HepG2 (cell line): ENCODE measurements around the gene ADGRF4. TPM values are rescaled to one million over a fixed set of nuclear protein-coding genes. Genes with fewer than 3 reads are reported as not detected.

Experiments
- ATAC-seq: fragments of 200-7000 bp; cut with Tn5 transposase; 3 replicates; pipeline ENCODE4 v1.9.1; 2020; ENCODE audit warnings: mild to moderate bottlenecking, moderate library complexity
- BruUV-seq: library from RNA; stranded (reverse); fragments of 400-500 nt; replicated peaks from 2 replicates; lab custom pipeline; 2021; lab: Mats Ljungman, UMichigan
- CTCF ChIA-PET: fragments of 300-600 bp; formaldehyde crosslinking; extraction: SDS; loops from one replicate; lab custom pipeline; 2021; ENCODE audit warnings: low total read pairs, inconsistent platforms, low intra/inter-chr PET ratio; lab: Yijun Ruan, JAX
- POLR2A ChIA-PET: fragments of 350-600 bp; sonication (Branson Sonifier 250); formaldehyde crosslinking; loops from one replicate; lab custom pipeline; 2020; ENCODE audit warnings: antibody characterized with exemption, inconsistent platforms; lab: Yijun Ruan, JAX
- DNase-seq: peaks from one replicate; pipeline ENCODE4 v3.0.0-alpha.2; 2015; ENCODE audit warnings: low spot score
- FAIRE-seq: peaks from 3 replicates; lab custom pipeline; 2011; peaks lifted over from hg19 to GRCh38; lab: Jason Lieb, UNC
- H2AFZ ChIP-seq: one replicate; pipeline ENCODE4 v1.6.1; 2011; ENCODE audit warnings: low read length, inconsistent platforms
- H3K27ac ChIP-seq: fragments of 300-600 bp; 3 replicates; pipeline ENCODE4 v1.8.0; 2011; ENCODE audit warnings: mixed run types, mild to moderate bottlenecking, mixed read lengths, low read length, inconsistent platforms; ENCODE audit not compliant: insufficient read depth; ENCODE audit errors: extremely low read length
- H3K27me3 ChIP-seq, 2 experiments: fragments of 200-600 bp in 1 of 2; 2 replicates in 1 of 2; 3 replicates in 1 of 2; pipeline versions ENCODE4 v1.6.0 to v1.8.0; 2011; ENCODE audit warnings: low read length in 2 of 2, mild to moderate bottlenecking in 2 of 2, moderate library complexity in 2 of 2, inconsistent platforms in 1 of 2; ENCODE audit not compliant: insufficient read depth in 2 of 2, control insufficient read depth in 1 of 2
- H3K36me3 ChIP-seq, 2 experiments: fragments of 200-600 bp in 1 of 2; replicated peaks in 1 of 2; 2 replicates in 1 of 2; 3 replicates in 1 of 2; pipeline versions ENCODE4 v1.5.1 to v1.8.0; 2011; ENCODE audit warnings: low read length in 2 of 2, inconsistent platforms in 1 of 2; ENCODE audit not compliant: insufficient read depth in 2 of 2, control insufficient read depth in 1 of 2
- H3K4me1 ChIP-seq: 2 replicates; pipeline ENCODE4 v1.5.1; 2012; ENCODE audit warnings: low read length, inconsistent platforms; ENCODE audit not compliant: insufficient read depth
- H3K4me2 ChIP-seq: 2 replicates; pipeline ENCODE4 v1.6.0; 2011; ENCODE audit warnings: low read depth, low read length, inconsistent platforms
- H3K4me3 ChIP-seq, 3 experiments: fragments of 200-600 bp in 1 of 3; sonication (generic), shearing (Covaris generic) in 1 of 3; replicated peaks in 1 of 3; 2 replicates each; pipeline ENCODE4 v1.5.1; 2011 to 2016; ENCODE audit warnings: low read length in 3 of 3, inconsistent platforms in 2 of 3, low read depth in 2 of 3, mild to moderate bottlenecking in 2 of 3, control low read depth in 1 of 3, mixed read lengths in 1 of 3; ENCODE audit not compliant: insufficient read depth in 1 of 3
- H3K79me2 ChIP-seq: one replicate; pipeline ENCODE4 v1.6.1; 2011; ENCODE audit warnings: low read length, inconsistent platforms; ENCODE audit not compliant: insufficient read depth
- H3K9ac ChIP-seq: 2 replicates; pipeline ENCODE4 v1.6.0; 2011; ENCODE audit warnings: mild to moderate bottlenecking, low read depth, low read length, inconsistent platforms; ENCODE audit not compliant: insufficient read depth
- H3K9me3 ChIP-seq: 2 replicates; pipeline ENCODE4 v1.5.1; 2012; ENCODE audit warnings: mild to moderate bottlenecking, low read length
- H4K20me1 ChIP-seq: 2 replicates; pipeline ENCODE4 v1.6.0; 2011; ENCODE audit warnings: inconsistent platforms, mild to moderate bottlenecking, low read length, moderate library complexity; ENCODE audit not compliant: insufficient read depth
- FOSL2 ChIP-seq: sonication (generic); formaldehyde crosslinking; IDR thresholded peaks from 2 replicates; pipeline ENCODE4 v1.4.0; 2020; ENCODE audit warnings: missing genetic modification reagents
- IRX3 ChIP-seq: sonication (generic); formaldehyde crosslinking; IDR thresholded peaks from 2 replicates; pipeline ENCODE4 v1.8.1; 2023; ENCODE audit warnings: mild to moderate bottlenecking, low read depth, missing genetic modification reagents, borderline replicate concordance
- LCORL ChIP-seq, 2 experiments: fragments of 450-650 bp in 1 of 2; sonication (generic) in 1 of 2; formaldehyde crosslinking in 1 of 2; IDR thresholded peaks; 2 replicates each; pipeline versions ENCODE4 v1.5.0 to v1.6.1; 2017 to 2020; ENCODE audit warnings: antibody characterized with exemption in 1 of 2, missing genetic modification reagents in 1 of 2
- MED13 ChIP-seq: sonication (generic); formaldehyde crosslinking; IDR thresholded peaks from 2 replicates; pipeline ENCODE4 v1.5.0; 2020; ENCODE audit warnings: missing genetic modification reagents
- PHF5A ChIP-seq: IDR thresholded peaks from one replicate; pipeline ENCODE4 v1.6.1; 2018; ENCODE audit warnings: low read depth, missing genetic modification reagents; ENCODE audit not compliant: unreplicated experiment
- RARG ChIP-seq: sonication (generic); formaldehyde crosslinking; IDR thresholded peaks from 2 replicates; pipeline ENCODE4 v1.4.0; 2020; ENCODE audit warnings: low read depth, mild to moderate bottlenecking, missing genetic modification reagents
- SNAPC4 ChIP-seq: sonication (generic); formaldehyde crosslinking; IDR thresholded peaks from 2 replicates; pipeline ENCODE4 v1.4.0; 2020; ENCODE audit warnings: mild to moderate bottlenecking, missing genetic modification reagents
- STAG1 ChIP-seq: sonication (generic); formaldehyde crosslinking; IDR thresholded peaks from 2 replicates; pipeline ENCODE4 v1.4.0; 2020; ENCODE audit warnings: missing genetic modification reagents
- WIZ ChIP-seq: sonication (generic); formaldehyde crosslinking; IDR thresholded peaks from 2 replicates; pipeline ENCODE4 v1.5.1; 2020; ENCODE audit warnings: mild to moderate bottlenecking, missing genetic modification reagents
- ZKSCAN5 ChIP-seq: sonication (generic); formaldehyde crosslinking; IDR thresholded peaks from 2 replicates; pipeline ENCODE4 v1.5.1; 2020; ENCODE audit warnings: mild to moderate bottlenecking, missing genetic modification reagents
- ZNF12 ChIP-seq: sonication (generic); formaldehyde crosslinking; IDR thresholded peaks from 2 replicates; pipeline ENCODE4 v1.5.0; 2020; ENCODE audit warnings: missing genetic modification reagents
- ZNF670 ChIP-seq: sonication (generic); formaldehyde crosslinking; IDR thresholded peaks from 2 replicates; pipeline ENCODE4 v1.8.0; 2022; ENCODE audit warnings: mild to moderate bottlenecking, missing genetic modification reagents, borderline replicate concordance
- WGBS: methylation state at CpG from one replicate; pipeline ENCODE4 v1.1.6; 2017; ENCODE audit warnings: low lambda C conversion rate; 5-methylcytosine and 5-hydroxymethylcytosine counted together
- in situ Hi-C: cut with HindIII; loops from 2 replicates; pipeline ENCODE4 v1.10.0; 2017; ENCODE audit warnings: low pct_unique_long_range_greater_than_20kb; ENCODE audit not compliant: extremely low pct_ligation_motif_present
- intact Hi-C: fragments of 100-400 bp; cut with micrococcal nuclease; formaldehyde crosslinking; loops from one replicate; pipeline ENCODE4 v1.10.0; 2022; ENCODE audit not compliant: unreplicated experiment
- polyA plus RNA-seq, 8 experiments: library from polyadenylated mRNA; depleted of rRNA in 3 of 8; stranded (reverse) in 7 of 8; unstranded in 1 of 8; fragments of >200 nt; fragmentation: Illumina TruSeq in 4 of 8; extraction: Trizol in 4 of 8; gene quantifications; 2 replicates each; pipeline versions ENCODE4 v1.2.1 to v1.2.3, GENCODE V29; 2011 to 2016; ENCODE audit warnings: low read depth in 4 of 8, missing spikeins in 1 of 8, mixed read lengths in 1 of 8; ENCODE audit not compliant: insufficient read depth in 1 of 8
- total RNA-seq, 5 experiments: library from RNA; depleted of rRNA; stranded (reverse); fragments of >200 nt; fragmentation: Illumina TruSeq; extraction: Trizol; gene quantifications; 2 replicates each; pipeline ENCODE4 v1.2.3, GENCODE V29; 2016; ENCODE audit warnings: low read depth in 1 of 5

ADGRF4 gene
- total and polyA plus RNA-seq, 2 of the 13 experiments (the other 11 are each of a cell fraction or from before 2014, with no cell fraction given): 0.01 TPM; not detected in 1

- TF ChIP-seq SNAPC4 (CRISPR knock-in tag): no peak
- no peak for TF ChIP-seq ZNF12 (CRISPR knock-in tag)
- TF ChIP-seq ZKSCAN5 (CRISPR knock-in tag): no peak
Observed at GRCh38 chr6:47749757-47750156, 51.4 kb downstream of the ADGRF4 start (continued).

- no peaks in the 10 kb centered on the region for H3K79me2 ChIP-seq
- no peak overlapping the region for H3K4me3 ChIP-seq
- no peaks in the 10 kb centered on the region for H3K36me3 ChIP-seq
- no peak for FAIRE-seq
- no TSS peak for BruUV-seq
- peak; percentile 72 for ATAC-seq
- no peak overlapping the region for H3K27ac ChIP-seq
- no peak overlapping the region for H3K4me2 ChIP-seq
- peaks cover 0 to 4% of the 10 kb centered on the region in 2 experiments; a peak in 1 of 5 replicates for H3K27me3 ChIP-seq
- H3K4me1 ChIP-seq: 0 out of 2 replicates have a peak, but pooled peaks cover 6% of the 10 kb centered on the region
- POLR2A ChIA-PET: no interaction called here
- CTCF ChIA-PET: no interaction called here
- H4K20me1 ChIP-seq: no peaks in the 10 kb centered on the region
- intact Hi-C loops (no loop called here), in situ Hi-C loops (no loop called here)
- DNase-seq: peak; percentile 64
- H3K9ac ChIP-seq: no peak overlapping the region
- H2AFZ ChIP-seq: no peak overlapping the region
- TF ChIP-seq FOSL2 (peak; percentile 45), STAG1 (no peak), MED13 (no peak), PHF5A (CRISPR knock-in tag) (no peak), WIZ (CRISPR knock-in tag) (no peak), RARG (CRISPR knock-in tag) (no peak), ZNF670 (CRISPR knock-in tag) (no peak), IRX3 (CRISPR knock-in tag) (no peak), LCORL (IDR thresholded peaks at IDR 0.05) (0 out of 2 replicates have a peak, but pooled peaks have one; percentile 14), LCORL (CRISPR knock-in tag; IDR thresholded peaks at IDR 0.05) (no peak)
- WGBS: 0% methylated on average over 1 of the region's 1 CpG
- H3K9me3 ChIP-seq: no peaks in the 10 kb centered on the region
Observed at GRCh38 chr6:47752801-47753200, 54.4 kb downstream of the ADGRF4 start.
